Tibial nerve (tissue), 4 donors: ENCODE data around the gene IL17RD. TPM values are rescaled to one million over a fixed set of nuclear protein-coding genes. Genes with fewer than 3 reads are reported as not detected.

ENCODE experiments used
- DNase-seq, 2 donors: peaks; one replicate each; pipeline ENCODE4 v3.0.0-alpha.2; 2019; ENCODE audit warnings: low spot score in 2 of 2
- H3K27ac ChIP-seq, 4 donors: fragments of 200-600 bp; sonication (generic) in 3 of 4; one replicate each; pipeline ENCODE4 v1.5.1; 2017 to 2019; ENCODE audit warnings: mild to moderate bottlenecking in 1 of 4
- H3K27me3 ChIP-seq, 2 donors: fragments of 200-600 bp; sonication (generic) in 1 of 2; one replicate each; pipeline versions ENCODE4 v1.5.1 to v1.6.0; 2017 to 2019
- H3K36me3 ChIP-seq, 3 donors: fragments of 200-600 bp; sonication (generic); one replicate each; pipeline ENCODE4 v1.5.1; 2018 to 2019
- H3K4me1 ChIP-seq, 4 donors: fragments of 200-600 bp; sonication (generic) in 3 of 4; one replicate each; pipeline ENCODE4 v1.5.1; 2017 to 2019
- H3K4me3 ChIP-seq, 4 donors: fragments of 200-600 bp; sonication (generic) in 3 of 4; one replicate each; pipeline ENCODE4 v1.5.1; 2017 to 2019; ENCODE audit warnings: mild to moderate bottlenecking in 1 of 4, moderate library complexity in 1 of 4
- H3K9me3 ChIP-seq, 4 donors: fragments of 200-600 bp; sonication (generic) in 3 of 4; one replicate each; pipeline ENCODE4 v1.5.1; 2017 to 2019
- CTCF ChIP-seq, 5 experiments: fragments of 200-600 bp in 3 of 5; fragments of 450-650 bp in 2 of 5; sonication (generic) in 3 of 5; IDR thresholded peaks; one replicate each; pipeline ENCODE4 v1.5.1; 2016 to 2019; ENCODE audit warnings: antibody characterized with exemption in 5 of 5, mild to moderate bottlenecking in 3 of 5, moderate library complexity in 2 of 5
- EP300 ChIP-seq, 2 donors: sonication (generic); formaldehyde crosslinking; IDR thresholded peaks; one replicate each; pipeline ENCODE4 v1.6.1; 2017; ENCODE audit warnings: antibody characterized with exemption in 2 of 2, mild to moderate bottlenecking in 1 of 2
- POLR2A ChIP-seq, 2 donors: fragments of 450-650 bp; IDR thresholded peaks; one replicate each; pipeline ENCODE4 v1.6.1; 2017; ENCODE audit warnings: antibody characterized with exemption in 2 of 2, mild to moderate bottlenecking in 2 of 2, moderate library complexity in 2 of 2
- WGBS, 2 donors: methylation state at CpG; one replicate each; pipeline ENCODE4 v1.1.5; 2018; 5-methylcytosine and 5-hydroxymethylcytosine counted together
- total RNA-seq, 4 donors: library from RNA; depleted of rRNA; stranded (reverse); fragments of >200 nt; gene quantifications; one replicate each; pipeline ENCODE4 v1.1.0, GENCODE V29; 2016

Gene IL17RD
- total RNA-seq, 4 donors from 2014 or later = 9.8 to 13.8 (median 10.1) TPM

GRCh38 chr3:57142411-57142723, 22.8 kb downstream of the IL17RD start:
- H3K4me1 ChIP-seq = peaks cover 0 to 9% (median 0%) of the 10 kb centered on the region in 4 donors
- H3K27ac ChIP-seq = peak overlapping the region in 2 of 4 donors; percentile 51 to 60
- H3K4me3 ChIP-seq = peak overlapping the region in 1 of 4 donors; percentile 13
- H3K36me3 ChIP-seq = no peaks in the 10 kb centered on the region
- no peaks in the 10 kb centered on the region for H3K27me3 ChIP-seq
- 58 to 64% methylated on average over 11 of the region's 11 CpGs for WGBS, 2 donors
- no peak for TF ChIP-seq CTCF (IDR thresholded peaks at IDR 0.05)
- TF ChIP-seq EP300 (IDR thresholded peaks at IDR 0.05) = no peak
- no peak for TF ChIP-seq POLR2A (IDR thresholded peaks at IDR 0.05)
- H3K9me3 ChIP-seq = no peaks in the 10 kb centered on the region
- DNase-seq = no peak

DNA sequence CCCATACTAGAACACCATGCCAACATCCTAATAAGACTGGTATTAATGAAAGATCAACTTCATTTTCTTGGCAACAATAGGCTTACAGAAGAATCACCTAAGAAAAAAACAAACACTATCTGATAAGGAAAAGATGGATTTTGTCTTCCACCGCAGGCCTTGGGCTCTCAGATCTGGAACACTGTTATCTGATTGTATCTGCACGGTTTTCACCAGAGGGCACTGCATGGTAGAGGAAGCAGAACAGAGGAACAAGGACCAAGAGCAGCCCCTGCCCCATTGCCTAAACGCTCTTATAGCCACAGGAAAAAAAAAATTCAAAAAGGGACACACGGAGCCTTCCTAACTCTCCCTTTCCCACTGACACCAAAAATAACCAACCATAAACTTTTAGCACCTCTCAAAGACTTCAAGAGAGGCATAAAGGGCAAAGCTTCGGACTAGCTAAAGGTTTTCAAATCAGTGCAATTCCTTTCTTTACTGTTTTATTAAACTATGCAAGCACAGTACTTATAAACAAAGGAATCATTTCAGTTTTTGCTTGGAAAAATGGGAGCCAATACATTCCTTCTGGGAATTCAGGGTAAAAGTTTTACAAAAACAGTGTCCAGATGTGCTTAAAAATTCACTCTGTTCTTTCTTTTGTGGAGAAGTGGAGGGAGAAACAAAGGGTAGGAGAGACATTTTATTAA, 23.3 kb downstream of the IL17RD start:
- peak overlapping the region in 1 of 4 donors; percentile 13 for H3K4me3 ChIP-seq
- H3K36me3 ChIP-seq = no peaks in the 10 kb centered on the region
- WGBS, 2 donors = 21 to 24% methylated on average over 5 of the region's 5 CpGs
- peak overlapping the region in 2 of 4 donors; percentile 51 to 60 for H3K27ac ChIP-seq
- no peak for TF ChIP-seq POLR2A (IDR thresholded peaks at IDR 0.05)
- no peak for TF ChIP-seq CTCF (IDR thresholded peaks at IDR 0.05)
- no peak for TF ChIP-seq EP300 (IDR thresholded peaks at IDR 0.05)
- no peaks in the 10 kb centered on the region for H3K9me3 ChIP-seq
- H3K27me3 ChIP-seq = no peaks in the 10 kb centered on the region
- no peak for DNase-seq
- H3K4me1 ChIP-seq = peaks cover 0 to 9% (median 0%) of the 10 kb centered on the region in 4 donors

- Histone ChIP-seq H3K4me1 (peaks cover 0 to 9% (median 0%) of the 10 kb centered on the region in 4 donors), H3K4me3 (no peak overlapping the region), H3K27ac (no peak overlapping the region), H3K27me3 (no peaks in the 10 kb centered on the region), H3K9me3 (no peaks in the 10 kb centered on the region), H3K36me3 (no peaks in the 10 kb centered on the region)
- 97 to 98% methylated on average over 5 of the region's 5 CpGs for WGBS, 2 donors
- no peak for TF ChIP-seq POLR2A (IDR thresholded peaks at IDR 0.05)
- TF ChIP-seq EP300 (IDR thresholded peaks at IDR 0.05) = no peak
- no peak for TF ChIP-seq CTCF (IDR thresholded peaks at IDR 0.05)
- DNase-seq = no peak
Measured at GRCh38 chr3:57140894-57141293, 24.3 kb downstream of the IL17RD start.

- 77 to 79% methylated on average over 5 of the region's 5 CpGs for WGBS, 2 donors
- no peak overlapping the region for H3K27ac ChIP-seq
- no peak for DNase-seq
- H3K27me3 ChIP-seq = no peaks in the 10 kb centered on the region
- no peaks in the 10 kb centered on the region for H3K36me3 ChIP-seq
- peaks cover 0 to 2% (median 0%) of the 10 kb centered on the region in 4 donors for H3K4me1 ChIP-seq
- H3K4me3 ChIP-seq = no peak overlapping the region
- H3K9me3 ChIP-seq = no peaks in the 10 kb centered on the region
- TF ChIP-seq POLR2A (IDR thresholded peaks at IDR 0.05) (no peak), CTCF (IDR thresholded peaks at IDR 0.05) (no peak), EP300 (IDR thresholded peaks at IDR 0.05) (no peak)
Measured at GRCh38 chr3:57135964-57136719, 29.0 kb downstream of the IL17RD start.

DNA sequence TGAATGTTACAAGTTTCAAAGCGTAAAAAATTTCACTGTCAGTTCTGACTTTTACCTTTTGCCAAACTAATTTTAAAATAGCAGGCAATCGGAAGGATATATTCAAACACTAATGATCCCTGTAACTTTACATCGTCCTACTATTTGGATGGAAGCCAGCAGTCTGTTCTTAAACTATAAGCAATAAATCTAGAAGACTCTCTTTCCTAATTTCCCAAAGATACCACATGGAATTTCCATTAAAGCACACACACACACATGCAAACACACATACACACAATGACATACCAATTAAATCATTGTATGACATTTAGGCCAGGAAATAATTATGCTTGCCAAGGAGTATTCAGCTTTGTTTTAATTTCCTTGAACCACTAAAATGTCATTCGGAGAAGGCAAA, 32.0 kb downstream of the IL17RD start:
- Histone ChIP-seq H3K4me1 (peaks cover 0 to 28% (median 0%) of the 10 kb centered on the region in 4 donors), H3K36me3 (no peaks in the 10 kb centered on the region), H3K27me3 (no peaks in the 10 kb centered on the region), H3K27ac (no peak overlapping the region), H3K9me3 (no peaks in the 10 kb centered on the region), H3K4me3 (no peak overlapping the region)
- WGBS, 2 donors = 51 to 55% methylated on average over 4 of the region's 4 CpGs
- no peak for DNase-seq
- TF ChIP-seq POLR2A (IDR thresholded peaks at IDR 0.05) (no peak), CTCF (IDR thresholded peaks at IDR 0.05) (no peak), EP300 (IDR thresholded peaks at IDR 0.05) (no peak)
